Common myeloid progenitor, CD34-positive (primary cell): ENCODE data around the gene SLC28A1.

Source experiments
- CTCF ChIA-PET: fragments of 350-600 bp; sonication (Branson Sonifier 250); formaldehyde crosslinking; loops from one replicate; lab custom pipeline; 2021; ENCODE audit warnings: antibody characterized with exemption; lab: Charles Lee
- POLR2A ChIA-PET: fragments of 350-600 bp; sonication (Branson Sonifier 250); formaldehyde crosslinking; loops from one replicate; lab custom pipeline; 2021; ENCODE audit warnings: antibody characterized with exemption; lab: Charles Lee
- DNase-seq, 3 donors: peaks; one replicate each; pipeline versions ENCODE4 v3.0.0 to v3.0.0-alpha.2; 2013
- H3K27ac ChIP-seq, 2 experiments: 1 replicate in 1 of 2; 2 replicates in 1 of 2; pipeline ENCODE4 v1.7.0; 2013; ENCODE audit warnings: inconsistent platforms in 2 of 2, low read length in 2 of 2, mild to moderate bottlenecking in 2 of 2, low read depth in 1 of 2, moderate library complexity in 1 of 2; ENCODE audit not compliant: severe bottlenecking in 2 of 2, insufficient read depth in 1 of 2, poor library complexity in 1 of 2
- H3K27me3 ChIP-seq, 5 experiments: replicated peaks in 2 of 5; 1 replicate in 3 of 5; 2 replicates in 2 of 5; pipeline versions ENCODE4 v1.6.1 to v1.7.0; 2013; ENCODE audit warnings: low read length in 4 of 5, mild to moderate bottlenecking in 2 of 5, moderate library complexity in 2 of 5, inconsistent platforms in 1 of 5; ENCODE audit not compliant: insufficient read depth in 5 of 5, control insufficient read depth in 4 of 5
- H3K36me3 ChIP-seq, 4 experiments: 1 replicate in 2 of 4; 2 replicates in 2 of 4; pipeline versions ENCODE4 v1.6.1 to v1.7.0; 2013; ENCODE audit warnings: low read length in 3 of 4, control low read depth in 1 of 4, mild to moderate bottlenecking in 1 of 4; ENCODE audit not compliant: control insufficient read depth in 4 of 4, insufficient read depth in 4 of 4
- H3K4me1 ChIP-seq, 4 experiments: 1 replicate in 3 of 4; 2 replicates in 1 of 4; pipeline versions ENCODE4 v1.6.1 to v1.7.1; 2013; ENCODE audit warnings: low read length in 3 of 4, mild to moderate bottlenecking in 3 of 4, control low read depth in 1 of 4, inconsistent platforms in 1 of 4, moderate library complexity in 1 of 4; ENCODE audit not compliant: control insufficient read depth in 4 of 4, insufficient read depth in 4 of 4; ENCODE audit errors: control extremely low read depth in 1 of 4
- H3K4me3 ChIP-seq, 7 experiments: 1 replicate in 4 of 7; 2 replicates in 3 of 7; pipeline versions ENCODE4 v1.5.1 to v1.7.0; 2013; ENCODE audit warnings: mild to moderate bottlenecking in 7 of 7, low read length in 6 of 7, moderate library complexity in 6 of 7, inconsistent platforms in 2 of 7, low read depth in 2 of 7, control low read depth in 1 of 7; ENCODE audit not compliant: insufficient read depth in 4 of 7, control insufficient read depth in 1 of 7; ENCODE audit errors: extremely low read depth in 1 of 7
- H3K9me3 ChIP-seq, 5 experiments: 1 replicate in 4 of 5; 2 replicates in 1 of 5; pipeline versions ENCODE4 v1.6.1 to v1.7.1; 2013; ENCODE audit warnings: low read length in 4 of 5, mild to moderate bottlenecking in 2 of 5, inconsistent platforms in 1 of 5, low read depth in 1 of 5, moderate library complexity in 1 of 5; ENCODE audit not compliant: control insufficient read depth in 4 of 5, insufficient read depth in 2 of 5; ENCODE audit errors: control extremely low read depth in 1 of 5
- WGBS: methylation state at CpG from one replicate; pipeline ENCODE4 v1.1.5; 2013; ENCODE audit not compliant: insufficient coverage; 5-methylcytosine and 5-hydroxymethylcytosine counted together

The SLC28A1 gene

DNA sequence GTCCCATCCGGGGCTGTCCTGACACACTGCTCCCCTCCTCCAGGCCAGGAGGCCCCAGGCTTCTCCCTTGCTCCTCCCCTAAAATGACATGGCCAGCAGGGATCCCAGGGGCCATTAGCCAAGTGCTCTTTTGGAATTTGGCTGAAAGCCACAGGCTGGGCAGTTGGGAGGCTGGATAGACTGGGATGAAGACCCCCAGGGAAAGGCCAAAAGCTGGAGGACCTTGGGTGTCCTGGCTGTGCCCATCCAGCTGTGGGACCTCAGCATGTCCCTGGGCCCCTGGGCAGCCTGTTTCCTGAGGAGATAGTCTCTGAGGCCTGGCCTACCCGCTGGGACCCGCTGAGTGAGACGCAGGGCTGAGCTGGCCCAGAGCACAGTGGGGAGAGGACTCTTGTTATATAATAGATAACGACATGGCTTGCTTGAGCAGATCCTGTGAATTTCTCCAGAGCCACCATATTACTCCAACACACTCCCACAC, 91.4 kb downstream of the SLC28A1 start:
- WGBS, result 100% methylated on average over 2 of the region's 5 CpGs
- peaks cover 0 to 16% (median 7%) of the 10 kb centered on the region in 5 experiments for H3K27me3 ChIP-seq
- peaks cover 4 to 11% (median 9%) of the 10 kb centered on the region in 4 experiments for H3K4me1 ChIP-seq
- DNase-seq, result no peak
- ChIA-PET POLR2A (no interaction called here), CTCF (interaction anchor here (1.3 kb wide), 1 partner anchor 29 kb away, joined by 5 read pairs; no protein-coding TSS in a partner anchor)
- no peaks in the 10 kb centered on the region for H3K36me3 ChIP-seq
- no peak overlapping the region for H3K4me3 ChIP-seq
- no peaks in the 10 kb centered on the region for H3K9me3 ChIP-seq
- H3K27ac ChIP-seq, result no peak overlapping the region

DNA sequence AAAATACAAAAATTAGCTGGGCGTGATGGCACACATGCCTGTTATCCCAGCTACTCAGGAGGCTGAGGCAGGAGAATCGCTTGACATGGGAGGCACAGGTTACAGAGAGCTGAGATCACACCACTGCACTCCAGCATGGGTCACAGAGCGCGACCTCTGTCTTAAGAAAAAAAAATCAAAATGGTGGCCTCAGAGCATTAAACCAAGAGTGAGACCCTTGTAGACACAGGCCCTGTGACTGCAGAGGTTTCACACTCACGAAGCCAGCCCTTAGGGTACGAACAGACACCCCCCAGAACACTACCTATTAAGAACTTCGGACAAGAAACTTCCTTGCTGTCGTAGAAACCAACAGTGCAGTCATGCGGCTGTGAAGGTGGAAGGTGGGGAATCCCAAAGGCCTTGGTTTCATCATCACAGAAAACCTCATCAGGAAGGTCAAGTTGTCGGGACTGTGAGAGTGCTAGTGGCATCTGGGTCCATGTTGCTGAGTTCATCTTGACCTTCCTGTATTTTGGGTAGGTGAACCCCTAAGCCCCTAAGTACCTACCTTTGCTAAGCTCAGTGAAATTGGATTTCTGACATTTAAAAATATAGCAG, 92.4 kb downstream of the SLC28A1 start:
- Histone ChIP-seq H3K4me1 (peaks cover 4 to 17% (median 12%) of the 10 kb centered on the region in 4 experiments), H3K9me3 (no peaks in the 10 kb centered on the region), H3K27me3 (peaks cover 0 to 18% (median 7%) of the 10 kb centered on the region in 5 experiments), H3K4me3 (no peak overlapping the region), H3K27ac (no peak overlapping the region), H3K36me3 (no peaks in the 10 kb centered on the region)
- 92% methylated on average over 7 of the region's 10 CpGs for WGBS
- POLR2A ChIA-PET, result no interaction called here
- DNase-seq, result no peak
- CTCF ChIA-PET, result no interaction called here

DNA sequence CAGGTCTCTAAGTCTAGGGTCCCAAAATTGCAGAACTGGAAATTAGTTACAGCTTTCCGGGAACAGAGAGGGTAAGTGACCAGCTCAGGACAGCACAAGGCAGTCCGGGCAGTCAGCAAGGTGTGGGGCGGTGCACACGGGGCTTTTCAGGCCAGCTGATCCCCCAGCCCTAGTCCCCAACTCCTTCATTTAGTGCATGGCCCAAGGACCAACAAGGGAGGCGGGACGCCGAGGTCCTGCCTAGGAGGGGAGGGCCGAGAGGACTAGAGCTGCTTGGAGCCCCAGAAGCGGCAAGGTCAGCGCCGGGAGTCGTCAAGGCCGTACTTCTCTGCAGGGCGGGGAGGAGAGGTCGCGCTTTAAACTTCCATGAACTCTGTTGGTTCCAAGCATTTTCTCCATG, 95.2 kb downstream of the SLC28A1 start:
- no peaks in the 10 kb centered on the region for H3K36me3 ChIP-seq
- peaks cover 4 to 25% (median 16%) of the 10 kb centered on the region in 4 experiments for H3K4me1 ChIP-seq
- peak overlapping the region in 1 of 2 experiments; percentile 80 for H3K27ac ChIP-seq
- H3K9me3 ChIP-seq, result no peaks in the 10 kb centered on the region
- peak overlapping the region in 5 of 7 experiments; percentile 75 to 92 (median 85) for H3K4me3 ChIP-seq
- 55% methylated on average over 10 of the region's 16 CpGs for WGBS
- CTCF ChIA-PET, result interaction anchor here (0.6 to 1.9 kb wide), 4 partner anchors 12 to 104 kb away, joined by 3 to 6 read pairs (median 4); no protein-coding TSS in a partner anchor
- no peak for DNase-seq
- H3K27me3 ChIP-seq, result peaks cover 0 to 38% (median 14%) of the 10 kb centered on the region in 5 experiments
- POLR2A ChIA-PET, result no interaction called here

DNA sequence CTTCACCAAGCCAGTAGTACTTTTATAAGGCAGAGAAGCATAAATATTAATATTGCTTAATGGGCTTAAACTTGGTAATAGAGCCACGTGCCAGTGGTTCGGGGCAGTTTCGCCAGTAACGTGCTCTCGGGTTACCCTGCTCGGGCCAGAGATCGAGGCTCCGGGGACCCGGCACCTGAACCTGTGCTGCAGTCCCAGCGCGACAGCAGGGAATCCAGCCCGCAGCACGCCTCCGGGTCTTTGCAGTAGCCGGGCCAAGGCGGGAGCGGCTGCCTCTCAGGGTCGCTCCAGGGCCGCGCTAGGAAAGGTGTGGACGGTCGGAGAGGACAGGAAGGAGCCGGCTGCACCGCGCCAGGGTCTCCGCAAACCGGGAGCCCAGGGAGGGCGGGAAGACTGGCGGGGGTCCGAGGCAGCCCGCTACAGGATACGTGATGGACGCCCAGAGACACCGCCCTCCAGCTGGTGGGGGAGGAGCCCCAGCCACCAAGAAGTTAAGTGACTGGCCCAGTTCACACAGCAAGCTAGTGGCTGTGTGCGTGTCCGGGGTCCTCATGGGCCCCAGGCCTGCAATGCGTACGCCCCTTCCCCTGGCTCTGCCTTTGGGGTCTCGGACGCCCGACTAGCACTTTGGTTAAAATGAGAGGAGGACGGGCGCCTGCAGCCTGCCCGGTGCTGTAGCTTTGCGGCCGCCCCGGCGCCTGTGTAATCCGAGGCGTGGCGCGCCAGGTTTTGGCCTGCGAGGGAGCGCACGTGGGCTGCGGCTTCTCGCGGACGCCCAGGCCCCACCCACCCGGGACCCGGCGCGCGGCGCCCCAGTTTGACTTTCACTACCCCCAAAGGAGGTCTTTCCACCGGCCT, 96.0 kb downstream of the SLC28A1 start:
- H3K4me1 ChIP-seq, result peaks cover 4 to 25% (median 16%) of the 10 kb centered on the region in 4 experiments
- no peaks in the 10 kb centered on the region for H3K9me3 ChIP-seq
- DNase-seq, result peak; percentile 69 to 89 (median 84)
- H3K4me3 ChIP-seq, result peak overlapping the region; percentile 75 to 92 (median 78)
- CTCF ChIA-PET, result interaction anchor here (0.6 to 1.9 kb wide), 5 partner anchors 11 to 104 kb away, joined by 3 to 7 read pairs (median 4); no protein-coding TSS in a partner anchor
- H3K27me3 ChIP-seq, result peaks cover 0 to 38% (median 14%) of the 10 kb centered on the region in 5 experiments
- POLR2A ChIA-PET, result interaction anchor here (0.6 kb wide), 1 partner anchor 8 kb away, joined by 3 read pairs; no protein-coding TSS in a partner anchor
- no peaks in the 10 kb centered on the region for H3K36me3 ChIP-seq
- WGBS, result 0% methylated on average over 55 of the region's 66 CpGs
- H3K27ac ChIP-seq, result peak overlapping the region; percentile 50 to 80

DNA sequence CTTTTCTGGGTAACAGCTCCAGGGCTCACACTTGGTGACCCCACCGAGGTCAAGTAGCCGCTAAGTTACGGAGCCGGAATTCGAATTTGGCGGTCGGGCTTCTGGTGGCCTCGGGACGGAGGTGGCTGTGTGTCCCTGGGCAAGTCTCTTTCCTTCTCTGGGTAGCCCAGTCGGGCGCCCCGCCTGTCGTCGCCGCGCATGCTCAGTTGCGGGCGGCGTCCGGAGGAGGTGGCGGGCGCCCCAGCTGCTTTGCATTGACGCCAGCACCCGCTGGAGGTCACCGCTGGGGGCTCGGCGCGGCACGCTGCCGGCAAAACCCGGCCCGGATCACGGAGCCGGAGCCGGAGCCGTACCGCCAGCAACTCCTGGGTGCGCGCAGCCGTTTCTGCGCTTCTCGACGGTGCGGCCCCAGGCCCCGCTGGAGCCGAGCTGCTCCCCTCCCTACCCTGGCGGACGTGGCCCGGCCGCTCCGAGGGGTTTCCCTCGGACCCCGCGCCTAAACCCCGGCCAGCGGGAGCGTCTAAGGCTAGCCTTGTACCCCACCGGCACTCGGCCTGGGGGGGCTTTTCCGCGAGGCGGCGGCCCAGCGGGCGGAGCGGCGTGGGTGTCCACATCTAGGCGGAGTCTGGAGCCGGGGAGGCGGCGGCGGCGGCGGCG, 96.7 kb downstream of the SLC28A1 start:
- 0% methylated on average over 55 of the region's 75 CpGs for WGBS
- Histone ChIP-seq H3K27me3 (peaks cover 0 to 38% (median 14%) of the 10 kb centered on the region in 5 experiments), H3K27ac (peak overlapping the region; percentile 50 to 80), H3K4me1 (peaks cover 4 to 25% (median 16%) of the 10 kb centered on the region in 4 experiments), H3K9me3 (no peaks in the 10 kb centered on the region), H3K36me3 (no peaks in the 10 kb centered on the region), H3K4me3 (peak overlapping the region; percentile 75 to 92 (median 78))
- DNase-seq, result peak; percentile 94 to 96 (median 96)
- ChIA-PET POLR2A (interaction anchor here (0.6 kb wide), 1 partner anchor 8 kb away, joined by 3 read pairs; no protein-coding TSS in a partner anchor), CTCF (interaction anchor here (1.2 to 1.9 kb wide), 2 partner anchors 10 to 64 kb away, joined by 6 to 7 read pairs; no protein-coding TSS in a partner anchor)

DNA sequence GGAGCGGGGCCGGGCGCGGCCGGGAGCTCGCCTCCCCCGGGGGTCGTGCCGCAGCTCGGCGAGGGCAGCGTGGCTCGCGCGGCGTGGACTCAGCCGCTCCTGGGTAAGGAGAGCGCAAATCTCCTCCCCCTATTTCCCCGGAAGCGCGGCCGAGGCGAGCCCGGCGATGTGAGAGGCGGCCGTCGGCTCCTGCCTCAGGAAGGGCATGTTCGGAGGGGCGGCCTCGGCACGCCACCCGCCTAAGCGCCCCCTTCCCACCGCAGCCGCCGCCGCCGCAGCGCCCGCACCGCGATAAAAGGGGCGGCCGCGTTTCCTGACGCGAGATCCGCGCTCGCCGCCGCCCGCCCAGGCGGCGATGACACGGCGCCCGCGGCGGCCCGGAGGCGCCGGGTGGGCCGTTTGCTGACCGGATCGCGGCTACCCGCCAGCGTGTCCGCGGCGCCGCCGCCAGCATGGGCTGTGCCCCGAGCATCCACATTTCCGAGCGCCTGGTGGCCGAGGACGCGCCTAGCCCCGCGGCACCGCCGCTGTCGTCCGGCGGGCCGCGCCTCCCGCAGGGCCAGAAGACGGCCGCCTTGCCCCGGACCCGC, 97.3 kb downstream of the SLC28A1 start, which contains the start of gene PDE8A:
TSS of gene PDE8A (plus strand) at position 146 of the 590 bp plus-strand sequence. CDS start at position 453, 307 bp downstream.
- 0% methylated on average over 54 of the region's 95 CpGs for WGBS
- H3K9me3 ChIP-seq, result no peaks in the 10 kb centered on the region
- ChIA-PET POLR2A (no interaction called here), CTCF (interaction anchor here (1.4 to 1.9 kb wide), 2 partner anchors 9 to 326 kb away, joined by 3 to 6 read pairs; no protein-coding TSS in a partner anchor)
- DNase-seq, result peak; percentile 43 to 82 (median 71)
- H3K4me3 ChIP-seq, result peak within 1 kb of the TSS; percentile 75 to 92 (median 78)
- H3K36me3 ChIP-seq, result no peaks in the 10 kb centered on the region
- peaks cover 0 to 38% (median 14%) of the 10 kb centered on the region in 5 experiments for H3K27me3 ChIP-seq
- H3K4me1 ChIP-seq, result peaks cover 4 to 25% (median 16%) of the 10 kb centered on the region in 4 experiments
- H3K27ac ChIP-seq, result peak within 1 kb of the TSS; percentile 50 to 80
